Spleen (tissue), 7 donors: ENCODE data around the gene WSCD1.

Experiments used
- CTCF ChIP-seq, 11 experiments: fragments of 200-600 bp in 7 of 11; fragments of 450-650 bp in 4 of 11; sonication (generic) in 4 of 11; IDR thresholded peaks in 8 of 11; conservative IDR thresholded peaks in 3 of 11; 1 replicate in 7 of 11; 2 replicates in 4 of 11; pipeline versions ENCODE4 v1.4.0 to v1.8.0; 2016 to 2021; ENCODE audit warnings: antibody characterized with exemption in 11 of 11, inconsistent platforms in 4 of 11, mild to moderate bottlenecking in 1 of 11
- POLR2A ChIP-seq, 3 donors: fragments of 450-650 bp; IDR thresholded peaks; one replicate each; pipeline ENCODE4 v1.5.1; 2017; ENCODE audit warnings: antibody characterized with exemption in 3 of 3, mild to moderate bottlenecking in 1 of 3
- donor health status: DM: no; HTN: no; CAD: no; lungs with moderate emphysema.
- donor health status: DM: no; HTN: no; CAD: no.
- donor health status: DM: no; HTN: no; CAD: no.

- TF ChIP-seq CTCF (IDR thresholded peaks at IDR 0.05 in 8 of 11, conservative IDR thresholded peaks at IDR 0.05 in 3 of 11): no peak
- TF ChIP-seq POLR2A (IDR thresholded peaks at IDR 0.05): no peak
These were observed 30.8 kb downstream of the WSCD1 start for GRCh38 chr17:6100891-6101500.
